HG03097 (cell line): ENCODE results near the gene MYBPC1.

ENCODE experiments used
- ATAC-seq: cut with Tn5 transposase; IDR thresholded peaks from one replicate; pipeline ENCODE4 v1.9.1; 2021; ENCODE audit not compliant: unreplicated experiment, low FRiP score

Gene MYBPC1

GRCh38 chr12:101694297-101694848 is 99.6 kb downstream of the MYBPC1 start:
- ATAC-seq, result no peak

- no peak for ATAC-seq
Observed at GRCh38 chr12:101694986-101695385, 100.2 kb downstream of the MYBPC1 start.

DNA sequence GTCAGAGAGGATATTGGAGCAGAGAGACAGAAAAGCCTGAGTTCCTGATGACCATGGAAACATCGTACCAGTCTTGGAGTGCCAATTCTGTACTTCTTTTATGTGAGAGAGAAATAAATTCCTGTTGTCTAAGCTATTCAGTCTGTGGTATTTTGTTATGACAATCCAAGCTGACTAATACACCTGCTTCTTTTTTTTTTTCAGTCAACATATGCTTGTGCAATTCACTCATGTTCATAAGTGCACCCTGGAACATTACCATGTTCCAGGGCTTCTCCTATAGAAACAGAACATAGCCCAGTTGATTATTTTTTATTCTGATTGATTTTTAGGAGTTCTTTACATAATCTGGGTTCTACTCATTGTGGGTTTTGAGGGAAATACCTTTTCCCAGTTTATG is 100.9 kb downstream of the MYBPC1 start:
- ATAC-seq, result no peak

GRCh38 chr12:101696251-101697196 is 101.8 kb downstream of the MYBPC1 start:
- ATAC-seq, result no peak

DNA sequence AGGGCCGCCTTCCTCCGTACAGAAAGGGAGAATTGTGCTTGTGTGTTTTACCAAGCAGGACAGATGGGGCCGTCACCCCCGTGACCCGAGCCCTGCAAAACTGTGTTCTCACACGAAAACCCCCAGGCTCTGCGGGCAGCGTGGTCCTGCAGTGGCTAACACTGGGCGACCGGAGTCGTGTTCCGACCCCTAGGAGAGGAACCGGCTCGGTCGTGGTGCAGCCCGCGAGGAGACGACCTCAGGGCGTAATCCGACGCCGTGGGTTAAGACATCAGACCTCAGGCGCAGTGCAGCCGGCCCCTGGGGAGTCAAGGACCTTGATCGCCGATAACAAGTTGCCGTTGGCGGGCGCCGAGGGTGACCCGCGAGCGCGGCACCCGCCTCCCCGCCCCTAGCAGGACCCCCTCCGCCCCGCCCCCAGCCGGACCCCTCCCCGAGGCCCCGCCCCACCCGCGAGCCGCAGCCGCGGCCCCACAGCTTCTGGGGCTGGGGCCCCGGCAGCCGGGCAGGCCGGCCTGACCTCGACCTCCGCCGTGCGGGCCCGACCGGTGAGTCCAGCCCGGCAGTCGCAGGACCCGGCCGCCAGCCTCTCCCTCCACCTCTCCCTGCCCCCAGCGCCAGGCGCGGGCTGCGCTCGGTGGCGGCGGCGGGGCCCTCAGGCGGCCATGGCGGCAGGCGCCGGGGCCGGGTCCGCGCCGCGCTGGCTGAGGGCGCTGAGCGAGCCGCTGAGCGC is 102.6 kb downstream of the MYBPC1 start, which contains the start of gene CHPT1:
Gene CHPT1 (plus strand): TSS at position 444 of the 733 bp plus-strand sequence. CDS start 222 bp downstream, at position 666.
- ATAC-seq, result peak; percentile 57

DNA sequence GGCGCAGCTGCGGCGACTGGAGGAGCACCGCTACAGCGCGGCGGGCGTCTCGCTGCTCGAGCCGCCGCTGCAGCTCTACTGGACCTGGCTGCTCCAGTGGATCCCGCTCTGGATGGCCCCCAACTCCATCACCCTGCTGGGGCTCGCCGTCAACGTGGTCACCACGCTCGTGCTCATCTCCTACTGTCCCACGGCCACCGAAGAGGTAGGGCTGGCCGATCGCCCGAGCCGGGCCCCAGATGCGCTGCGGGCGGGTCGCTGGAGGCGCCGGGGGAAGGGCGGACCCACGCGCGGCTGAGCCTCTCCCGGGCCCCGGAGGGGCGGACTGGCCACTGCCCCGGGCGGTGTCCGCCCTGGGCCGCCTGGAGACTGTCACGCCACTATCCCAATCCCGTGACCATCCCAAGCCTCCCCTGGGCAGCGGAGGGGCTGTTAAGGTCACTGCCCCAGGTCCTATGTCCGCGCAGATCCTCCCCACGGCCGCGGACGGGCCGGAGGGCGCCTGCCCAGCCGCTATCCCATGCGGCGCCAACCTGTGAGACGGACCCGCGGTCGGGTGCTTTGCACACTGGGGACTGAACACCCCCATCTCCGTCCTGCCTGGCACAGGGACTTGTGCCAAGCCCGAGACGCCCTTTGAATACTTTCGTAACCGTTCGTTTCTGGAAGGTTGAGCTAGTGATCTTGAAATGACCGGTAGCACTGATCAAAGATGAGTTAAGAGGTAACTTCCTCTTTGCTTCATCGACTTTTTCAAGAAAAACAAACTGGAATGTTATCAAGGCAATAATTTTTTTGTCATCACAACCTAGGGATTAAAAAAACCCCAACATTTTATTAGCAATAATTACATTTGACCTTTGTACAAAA is 103.4 kb downstream of the MYBPC1 start:
- peak; percentile 35 for ATAC-seq

GRCh38 chr12:101698800-101699347 is 104.1 kb downstream of the MYBPC1 start:
- no peak for ATAC-seq

- ATAC-seq, result no peak
Observed at GRCh38 chr12:101700299-101700820, 105.6 kb downstream of the MYBPC1 start.

- no peak for ATAC-seq
Observed at GRCh38 chr12:101703487-101703886, 108.7 kb downstream of the MYBPC1 start.

DNA sequence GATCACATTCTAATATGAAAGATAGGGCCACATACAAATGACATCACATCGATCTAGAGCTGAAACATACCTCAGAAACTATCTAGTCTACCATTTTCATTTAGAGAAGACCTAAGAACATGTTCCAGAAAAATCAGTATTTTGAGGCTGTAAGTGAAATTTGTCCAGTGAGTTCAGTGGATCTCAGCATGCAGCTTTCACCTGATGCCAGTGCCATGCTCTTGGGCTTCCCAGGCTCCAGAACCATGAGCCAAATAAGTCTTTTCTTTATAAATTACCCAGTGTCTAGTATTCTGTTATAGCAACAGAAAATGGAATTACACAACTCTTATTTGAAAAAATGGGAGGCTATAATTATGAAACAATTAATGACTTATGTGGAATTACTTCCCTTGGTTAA is 111.6 kb downstream of the MYBPC1 start:
- no peak for ATAC-seq

- ATAC-seq, result no peak
Observed at GRCh38 chr12:101707131-101707782, 112.5 kb downstream of the MYBPC1 start.

GRCh38 chr12:101710288-101710687 is 115.5 kb downstream of the MYBPC1 start:
- no peak for ATAC-seq

GRCh38 chr12:101713059-101713682 is 118.4 kb downstream of the MYBPC1 start:
- ATAC-seq, result no peak

DNA sequence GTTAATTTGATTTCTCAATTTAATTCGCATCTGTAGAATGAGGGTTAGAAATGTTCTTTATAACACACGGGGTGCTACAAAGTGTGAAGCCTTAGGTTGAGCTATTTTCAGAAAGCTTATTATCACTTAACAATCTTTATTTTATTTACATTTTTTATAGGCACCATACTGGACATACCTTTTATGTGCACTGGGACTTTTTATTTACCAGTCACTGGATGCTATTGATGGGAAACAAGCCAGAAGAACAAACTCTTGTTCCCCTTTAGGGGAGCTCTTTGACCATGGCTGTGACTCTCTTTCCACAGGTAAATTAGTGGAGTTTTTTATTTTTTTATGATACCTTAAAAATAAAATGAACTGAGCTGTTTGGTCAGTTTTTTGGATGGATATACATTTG is 119.2 kb downstream of the MYBPC1 start:
- no peak for ATAC-seq

GRCh38 chr12:101714877-101715444 is 120.2 kb downstream of the MYBPC1 start:
- no peak for ATAC-seq

GRCh38 chr12:101719566-101719965 is 124.8 kb downstream of the MYBPC1 start:
- ATAC-seq, result no peak

DNA sequence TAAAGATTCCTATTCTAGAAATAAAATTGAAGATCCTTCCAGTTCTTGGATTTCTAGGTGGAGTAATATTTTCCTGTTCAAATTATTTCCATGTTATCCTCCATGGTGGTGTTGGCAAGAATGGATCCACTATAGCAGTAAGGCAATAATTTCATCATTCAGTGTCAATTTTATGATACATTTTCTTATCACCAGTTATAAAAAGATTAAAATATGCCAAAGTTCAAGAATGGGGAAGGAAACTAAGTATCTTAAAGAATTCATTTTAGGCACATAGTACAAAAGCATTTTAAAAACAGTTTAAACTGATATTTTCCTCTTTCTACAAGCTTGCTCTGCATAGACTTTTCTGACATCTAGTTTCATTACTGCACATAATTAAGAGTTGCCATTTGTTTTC is 125.3 kb downstream of the MYBPC1 start:
- ATAC-seq, result no peak

DNA sequence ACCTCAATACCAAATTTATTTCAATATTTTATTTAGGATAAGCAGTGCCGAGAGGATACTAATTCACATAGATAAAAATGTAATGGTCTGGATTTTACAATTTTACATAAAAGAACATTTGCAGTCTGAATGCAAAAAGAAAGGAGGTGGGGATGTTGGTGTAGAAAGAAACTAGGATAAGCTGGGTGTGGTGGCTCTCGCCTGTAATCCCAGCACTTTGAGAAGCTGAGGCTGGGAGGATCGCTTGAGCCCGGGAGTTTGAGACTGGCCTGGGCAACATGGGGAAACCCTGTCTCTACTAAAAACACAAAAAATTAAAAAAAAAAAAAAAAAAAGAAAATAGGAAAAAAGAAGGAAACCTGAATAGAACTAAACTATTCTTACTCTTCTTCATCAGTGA is 127.6 kb downstream of the MYBPC1 start:
- no peak for ATAC-seq
